ENCODE results near the gene PSMC3.
"Not testable (repeated sequence)": the region's sequence is repeated elsewhere in the genome, so short reads cannot be mapped to it uniquely, and the experiment has no call there.

- peak in 1 of 3 donors; percentile 25 for TF ChIP-seq CTCF (IDR thresholded peaks at IDR 0.05)
- not testable (repeated sequence) for TF ChIP-seq POLR2A (IDR thresholded peaks at IDR 0.05)
These were observed 28.0 kb upstream of the PSMC3 start for GRCh38 chr11:47454258-47454671.
